Measurements from ENCODE around the gene ZBTB21.

The ZBTB21 gene

GRCh38 chr21:42028766-42029425 lies 18.7 kb upstream of the ZBTB21 start:
- no peaks in the 10 kb centered on the region for H3K27me3 ChIP-seq (ENCODE audit: insufficient read depth, low read length)
- 88% methylated on average over 9 of the region's 9 CpGs for WGBS
- H3K36me3 ChIP-seq (ENCODE audit: insufficient read depth, low read length): no peaks in the 10 kb centered on the region
- H3K4me3 ChIP-seq (ENCODE audit: low read length): no peak overlapping the region
- no peak overlapping the region for H3K9ac ChIP-seq (ENCODE audit: low read depth, low read length)
- H3K27ac ChIP-seq (ENCODE audit: low read depth, low read length): no peak overlapping the region
- no peaks in the 10 kb centered on the region for H3K9me3 ChIP-seq (ENCODE audit: insufficient read depth, low read depth, low read length)
- H3K4me1 ChIP-seq (ENCODE audit: insufficient read depth, low read length): 0 out of 2 replicates have a peak, but pooled peaks cover 5% of the 10 kb centered on the region

- Histone ChIP-seq H3K9ac (ENCODE audit: low read depth, low read length) (no peak overlapping the region), H3K4me3 (ENCODE audit: low read length) (no peak overlapping the region), H3K9me3 (ENCODE audit: insufficient read depth, low read depth, low read length) (no peaks in the 10 kb centered on the region), H3K36me3 (ENCODE audit: insufficient read depth, low read length) (no peaks in the 10 kb centered on the region), H3K27ac (ENCODE audit: low read depth, low read length) (no peak overlapping the region), H3K27me3 (ENCODE audit: insufficient read depth, low read length) (no peaks in the 10 kb centered on the region), H3K4me1 (ENCODE audit: insufficient read depth, low read length) (0 out of 2 replicates have a peak, but pooled peaks cover 5% of the 10 kb centered on the region)
- WGBS: 93% methylated on average over 25 of the region's 26 CpGs
These were observed 17.9 kb upstream of the ZBTB21 start for GRCh38 chr21:42027822-42028765.

- Histone ChIP-seq H3K9me3 (ENCODE audit: insufficient read depth, low read depth, low read length) (no peaks in the 10 kb centered on the region), H3K36me3 (ENCODE audit: insufficient read depth, low read length) (no peaks in the 10 kb centered on the region), H3K4me3 (ENCODE audit: low read length) (no peak overlapping the region), H3K9ac (ENCODE audit: low read depth, low read length) (no peak overlapping the region), H3K27me3 (ENCODE audit: insufficient read depth, low read length) (no peaks in the 10 kb centered on the region), H3K4me1 (ENCODE audit: insufficient read depth, low read length) (peaks cover 7% of the 10 kb centered on the region; the same call in 1 of the 2 replicates), H3K27ac (ENCODE audit: low read depth, low read length) (no peak overlapping the region)
- 94% methylated on average over 6 of the region's 6 CpGs for WGBS
These were observed 17.1 kb upstream of the ZBTB21 start for GRCh38 chr21:42027085-42027821.

- Histone ChIP-seq H3K27ac (ENCODE audit: low read depth, low read length) (no peak overlapping the region), H3K9ac (ENCODE audit: low read depth, low read length) (no peak overlapping the region), H3K27me3 (ENCODE audit: insufficient read depth, low read length) (no peaks in the 10 kb centered on the region), H3K9me3 (ENCODE audit: insufficient read depth, low read depth, low read length) (no peaks in the 10 kb centered on the region), H3K4me1 (ENCODE audit: insufficient read depth, low read length) (peaks cover 12% of the 10 kb centered on the region), H3K36me3 (ENCODE audit: insufficient read depth, low read length) (no peaks in the 10 kb centered on the region), H3K4me3 (ENCODE audit: low read length) (no peak overlapping the region)
- WGBS: 90% methylated on average over 9 of the region's 9 CpGs
These were observed 15.9 kb upstream of the ZBTB21 start for GRCh38 chr21:42026082-42026435.

GRCh38 chr21:42025376-42026081 lies 15.4 kb upstream of the ZBTB21 start:
- Histone ChIP-seq H3K9ac (ENCODE audit: low read depth, low read length) (no peak overlapping the region), H3K36me3 (ENCODE audit: insufficient read depth, low read length) (no peaks in the 10 kb centered on the region), H3K9me3 (ENCODE audit: insufficient read depth, low read depth, low read length) (no peaks in the 10 kb centered on the region), H3K4me3 (ENCODE audit: low read length) (no peak overlapping the region), H3K27me3 (ENCODE audit: insufficient read depth, low read length) (0 out of 2 replicates have a peak, but pooled peaks cover 3% of the 10 kb centered on the region), H3K27ac (ENCODE audit: low read depth, low read length) (no peak overlapping the region), H3K4me1 (ENCODE audit: insufficient read depth, low read length) (peaks cover 12% of the 10 kb centered on the region)
- WGBS: 90% methylated on average over 12 of the region's 12 CpGs

- Histone ChIP-seq H3K4me3 (ENCODE audit: low read length) (no peak overlapping the region), H3K4me1 (ENCODE audit: insufficient read depth, low read length) (peaks cover 12% of the 10 kb centered on the region), H3K27me3 (ENCODE audit: insufficient read depth, low read length) (0 out of 2 replicates have a peak, but pooled peaks cover 4% of the 10 kb centered on the region), H3K36me3 (ENCODE audit: insufficient read depth, low read length) (no peaks in the 10 kb centered on the region), H3K9ac (ENCODE audit: low read depth, low read length) (no peak overlapping the region), H3K27ac (ENCODE audit: low read depth, low read length) (no peak overlapping the region), H3K9me3 (ENCODE audit: insufficient read depth, low read depth, low read length) (no peaks in the 10 kb centered on the region)
- 96% methylated on average over 11 of the region's 11 CpGs for WGBS
These were observed 12.7 kb upstream of the ZBTB21 start for GRCh38 chr21:42022906-42023305.

GRCh38 chr21:42022091-42022430 lies 11.9 kb upstream of the ZBTB21 start:
- Histone ChIP-seq H3K9ac (ENCODE audit: low read depth, low read length) (peak overlapping the region; percentile 41), H3K27ac (ENCODE audit: low read depth, low read length) (peak overlapping the region; percentile 70; the same call in 1 of the 2 replicates)

GRCh38 chr21:42021371-42022090 lies 11.4 kb upstream of the ZBTB21 start:
- WGBS: 50% methylated on average over 20 of the region's 20 CpGs
- Histone ChIP-seq H3K9me3 (ENCODE audit: insufficient read depth, low read depth, low read length) (no peaks in the 10 kb centered on the region), H3K4me3 (ENCODE audit: low read length) (no peak overlapping the region), H3K27me3 (ENCODE audit: insufficient read depth, low read length) (0 out of 2 replicates have a peak, but pooled peaks cover 4% of the 10 kb centered on the region), H3K4me1 (ENCODE audit: insufficient read depth, low read length) (peaks cover 12% of the 10 kb centered on the region), H3K27ac (ENCODE audit: low read depth, low read length) (peak overlapping the region; percentile 70; the same call in 1 of the 2 replicates), H3K36me3 (ENCODE audit: insufficient read depth, low read length) (no peaks in the 10 kb centered on the region), H3K9ac (ENCODE audit: low read depth, low read length) (peak overlapping the region; percentile 41; the same call in 1 of the 2 replicates)

More at GRCh38 chr21:42022091-42022430, 11.9 kb upstream of the ZBTB21 start:
- H3K4me3 ChIP-seq (ENCODE audit: low read length): no peak overlapping the region
- no peaks in the 10 kb centered on the region for H3K9me3 ChIP-seq (ENCODE audit: insufficient read depth, low read depth, low read length)
- no peaks in the 10 kb centered on the region for H3K36me3 ChIP-seq (ENCODE audit: insufficient read depth, low read length)
- WGBS: 29% methylated on average over 12 of the region's 12 CpGs
- 0 out of 2 replicates have a peak, but pooled peaks cover 4% of the 10 kb centered on the region for H3K27me3 ChIP-seq (ENCODE audit: insufficient read depth, low read length)
- H3K4me1 ChIP-seq (ENCODE audit: insufficient read depth, low read length): peaks cover 12% of the 10 kb centered on the region

- Histone ChIP-seq H3K36me3 (ENCODE audit: insufficient read depth, low read length) (no peaks in the 10 kb centered on the region), H3K9me3 (ENCODE audit: insufficient read depth, low read depth, low read length) (no peaks in the 10 kb centered on the region), H3K4me3 (ENCODE audit: low read length) (no peak overlapping the region), H3K27ac (ENCODE audit: low read depth, low read length) (no peak overlapping the region), H3K4me1 (ENCODE audit: insufficient read depth, low read length) (peaks cover 12% of the 10 kb centered on the region), H3K9ac (ENCODE audit: low read depth, low read length) (no peak overlapping the region), H3K27me3 (ENCODE audit: insufficient read depth, low read length) (0 out of 2 replicates have a peak, but pooled peaks cover 4% of the 10 kb centered on the region)
- WGBS: 94% methylated on average over 6 of the region's 6 CpGs
These were observed 9.5 kb upstream of the ZBTB21 start for GRCh38 chr21:42019706-42020105.

- H3K36me3 ChIP-seq (ENCODE audit: insufficient read depth, low read length): no peaks in the 10 kb centered on the region
- no peaks in the 10 kb centered on the region for H3K9me3 ChIP-seq (ENCODE audit: insufficient read depth, low read depth, low read length)
- WGBS: 93% methylated on average over 11 of the region's 11 CpGs
- no peak overlapping the region for H3K9ac ChIP-seq (ENCODE audit: low read depth, low read length)
- 0 out of 2 replicates have a peak, but pooled peaks cover 4% of the 10 kb centered on the region for H3K27me3 ChIP-seq (ENCODE audit: insufficient read depth, low read length)
- no peak overlapping the region for H3K27ac ChIP-seq (ENCODE audit: low read depth, low read length)
- no peak overlapping the region for H3K4me3 ChIP-seq (ENCODE audit: low read length)
- peaks cover 12% of the 10 kb centered on the region for H3K4me1 ChIP-seq (ENCODE audit: insufficient read depth, low read length)
These were observed 9.0 kb upstream of the ZBTB21 start for GRCh38 chr21:42019101-42019605.
